ENCODE data around the gene PPP1R3C.

DNA sequence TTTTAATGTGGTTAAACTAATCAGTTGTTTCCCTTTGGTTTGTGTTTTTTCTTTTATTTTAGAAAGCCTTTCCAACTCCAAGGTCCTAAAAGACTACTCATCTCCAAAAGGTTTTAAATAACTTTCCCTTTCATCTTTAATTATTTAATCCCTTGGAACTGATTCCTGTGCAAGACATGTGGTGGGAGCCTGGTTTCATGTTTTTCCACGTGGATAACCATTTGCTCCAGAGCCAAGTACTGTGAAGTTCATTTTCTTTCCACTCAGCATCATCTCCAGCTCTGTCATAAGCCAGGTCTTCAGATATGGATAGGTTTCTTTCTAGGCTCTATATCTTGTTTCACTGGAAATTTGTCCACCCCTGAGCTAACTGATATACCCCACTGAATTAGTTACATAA lies 16.7 kb downstream of the PPP1R3C start:
- TF ChIP-seq, protein P1, sequence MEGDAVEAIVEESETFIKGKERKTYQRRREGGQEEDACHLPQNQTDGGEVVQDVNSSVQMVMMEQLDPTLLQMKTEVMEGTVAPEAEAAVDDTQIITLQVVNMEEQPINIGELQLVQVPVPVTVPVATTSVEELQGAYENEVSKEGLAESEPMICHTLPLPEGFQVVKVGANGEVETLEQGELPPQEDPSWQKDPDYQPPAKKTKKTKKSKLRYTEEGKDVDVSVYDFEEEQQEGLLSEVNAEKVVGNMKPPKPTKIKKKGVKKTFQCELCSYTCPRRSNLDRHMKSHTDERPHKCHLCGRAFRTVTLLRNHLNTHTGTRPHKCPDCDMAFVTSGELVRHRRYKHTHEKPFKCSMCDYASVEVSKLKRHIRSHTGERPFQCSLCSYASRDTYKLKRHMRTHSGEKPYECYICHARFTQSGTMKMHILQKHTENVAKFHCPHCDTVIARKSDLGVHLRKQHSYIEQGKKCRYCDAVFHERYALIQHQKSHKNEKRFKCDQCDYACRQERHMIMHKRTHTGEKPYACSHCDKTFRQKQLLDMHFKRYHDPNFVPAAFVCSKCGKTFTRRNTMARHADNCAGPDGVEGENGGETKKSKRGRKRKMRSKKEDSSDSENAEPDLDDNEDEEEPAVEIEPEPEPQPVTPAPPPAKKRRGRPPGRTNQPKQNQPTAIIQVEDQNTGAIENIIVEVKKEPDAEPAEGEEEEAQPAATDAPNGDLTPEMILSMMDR (IDR thresholded peaks at IDR 0.05), result no peak
- TF ChIP-seq POLR2A (IDR thresholded peaks at IDR 0.05), result no peak

Data from adrenal gland (tissue), 5 donors.